HG03097 (cell line): ENCODE results near the gene NELFB.

Source experiments
- ATAC-seq: cut with Tn5 transposase; IDR thresholded peaks from one replicate; pipeline ENCODE4 v1.9.1; 2021; ENCODE audit not compliant: unreplicated experiment, low FRiP score

Gene NELFB

GRCh38 chr9:137223078-137223970 lies 31.8 kb upstream of the NELFB start:
- ATAC-seq: peak; percentile 72

DNA sequence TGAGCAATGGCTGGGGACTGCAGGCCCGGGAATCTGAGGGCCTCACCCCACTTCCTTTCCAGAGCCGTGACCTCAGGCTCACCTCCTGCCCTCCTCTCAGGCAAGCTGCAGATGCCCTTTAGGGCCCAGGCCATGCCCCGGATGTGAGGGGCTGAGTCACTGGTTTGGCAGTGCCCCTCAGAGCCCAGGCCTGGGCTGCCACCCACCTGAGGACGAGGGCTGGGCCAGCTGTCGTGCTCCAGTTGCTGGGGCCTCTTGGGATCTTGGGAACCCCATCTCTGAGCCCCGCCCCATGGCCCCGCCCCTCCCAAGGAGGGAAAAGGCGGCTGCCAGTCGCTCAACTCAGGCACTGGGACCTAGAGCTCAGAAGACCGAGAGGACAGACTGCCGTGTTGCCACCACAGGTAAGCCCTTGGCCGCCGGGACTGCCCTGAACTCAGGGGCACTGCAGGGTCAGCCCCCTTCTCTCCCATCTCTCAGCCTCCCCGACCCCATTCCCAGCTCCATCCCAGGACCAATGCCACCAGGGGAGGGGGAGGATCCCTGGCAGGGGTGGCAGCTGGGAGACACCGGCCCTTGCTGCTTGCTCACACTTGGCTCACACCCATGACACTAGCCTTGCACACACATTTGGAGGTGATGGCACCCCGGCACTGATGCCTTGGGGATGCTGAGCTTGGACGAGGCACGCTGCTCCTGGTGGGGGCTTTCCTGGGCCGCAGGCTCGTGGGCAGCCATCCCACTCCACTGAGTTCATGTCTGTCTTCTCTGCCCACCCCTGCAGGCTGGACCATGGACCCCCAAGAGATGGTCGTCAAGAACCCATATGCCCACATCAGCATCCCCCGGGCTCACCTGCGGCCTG lies 30.1 kb upstream of the NELFB start, which contains the start of gene CYSRT1:
CYSRT1 (plus strand) TSS at position 345 of the 865 bp plus-strand sequence; CDS start at position 793, 448 bp downstream.
- no peak for ATAC-seq

DNA sequence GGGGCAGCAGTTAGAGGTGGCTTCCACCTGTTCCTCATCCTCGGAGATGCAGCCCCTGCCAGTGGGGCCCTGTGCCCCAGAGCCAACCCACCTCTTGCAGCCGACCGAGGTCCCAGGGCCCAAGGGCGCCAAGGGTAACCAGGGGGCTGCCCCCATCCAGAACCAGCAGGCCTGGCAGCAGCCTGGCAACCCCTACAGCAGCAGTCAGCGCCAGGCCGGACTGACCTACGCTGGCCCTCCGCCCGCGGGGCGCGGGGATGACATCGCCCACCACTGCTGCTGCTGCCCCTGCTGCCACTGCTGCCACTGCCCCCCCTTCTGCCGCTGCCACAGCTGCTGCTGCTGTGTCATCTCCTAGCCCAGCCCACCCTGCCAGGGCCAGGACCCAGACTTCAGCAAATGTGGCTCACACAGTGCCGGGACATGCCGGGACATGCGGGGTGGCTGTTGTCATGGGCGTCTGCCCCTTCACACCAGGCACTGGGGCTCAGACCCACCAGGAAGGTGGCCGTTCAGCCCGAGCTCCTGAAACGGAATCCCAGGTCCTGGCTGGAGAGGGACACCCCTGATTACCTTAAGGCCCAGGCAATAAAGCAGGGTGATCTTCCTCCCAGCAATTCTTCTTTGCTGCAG lies 29.3 kb upstream of the NELFB start:
- no peak for ATAC-seq

DNA sequence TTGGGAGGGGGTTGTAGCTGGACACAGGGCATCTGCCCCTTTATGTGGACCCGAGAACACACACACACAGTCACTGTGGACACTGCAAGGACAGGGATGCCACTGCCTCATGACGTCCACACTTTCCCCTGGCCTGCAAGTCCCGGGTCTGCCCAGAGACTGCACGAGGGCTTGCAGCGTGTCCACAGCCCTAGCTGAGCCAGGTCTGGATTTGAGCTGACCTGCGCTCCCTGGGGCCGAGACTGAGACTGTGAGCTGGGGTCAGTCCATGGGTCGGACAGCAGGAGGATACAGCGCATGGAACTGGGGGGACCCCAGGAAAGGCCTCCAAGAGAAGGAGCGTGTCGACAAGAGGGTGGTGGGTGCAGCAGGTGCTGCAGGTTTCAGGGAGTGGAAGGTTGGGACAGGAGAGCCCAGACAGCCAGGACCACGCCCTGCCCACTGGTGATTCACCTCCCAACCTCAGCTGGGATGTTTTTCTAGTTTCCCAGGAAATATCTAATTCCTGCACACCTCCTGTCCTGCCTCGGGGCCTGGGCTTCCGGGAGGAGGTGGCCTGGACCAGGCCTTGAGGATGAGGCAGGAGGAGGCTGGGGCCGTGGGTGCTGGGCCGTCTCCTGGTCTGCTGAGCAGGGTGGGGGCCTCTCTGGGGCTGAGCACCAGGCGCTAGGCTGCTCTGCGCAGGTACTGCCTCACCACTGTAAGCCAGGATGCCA lies 28.6 kb upstream of the NELFB start:
- ATAC-seq: no peak

GRCh38 chr9:137227054-137227852 lies 27.9 kb upstream of the NELFB start, which contains the start of gene RNF224:
RNF224 (plus strand) TSS chr9:137227502; CDS start chr9:137228336, 834 bp downstream.
- ATAC-seq: no peak

GRCh38 chr9:137227853-137228505 lies 27.1 kb upstream of the NELFB start:
- no peak for ATAC-seq

GRCh38 chr9:137228506-137228967 lies 26.6 kb upstream of the NELFB start:
- no peak for ATAC-seq

GRCh38 chr9:137228968-137229896 lies 25.9 kb upstream of the NELFB start:
- ATAC-seq: no peak

DNA sequence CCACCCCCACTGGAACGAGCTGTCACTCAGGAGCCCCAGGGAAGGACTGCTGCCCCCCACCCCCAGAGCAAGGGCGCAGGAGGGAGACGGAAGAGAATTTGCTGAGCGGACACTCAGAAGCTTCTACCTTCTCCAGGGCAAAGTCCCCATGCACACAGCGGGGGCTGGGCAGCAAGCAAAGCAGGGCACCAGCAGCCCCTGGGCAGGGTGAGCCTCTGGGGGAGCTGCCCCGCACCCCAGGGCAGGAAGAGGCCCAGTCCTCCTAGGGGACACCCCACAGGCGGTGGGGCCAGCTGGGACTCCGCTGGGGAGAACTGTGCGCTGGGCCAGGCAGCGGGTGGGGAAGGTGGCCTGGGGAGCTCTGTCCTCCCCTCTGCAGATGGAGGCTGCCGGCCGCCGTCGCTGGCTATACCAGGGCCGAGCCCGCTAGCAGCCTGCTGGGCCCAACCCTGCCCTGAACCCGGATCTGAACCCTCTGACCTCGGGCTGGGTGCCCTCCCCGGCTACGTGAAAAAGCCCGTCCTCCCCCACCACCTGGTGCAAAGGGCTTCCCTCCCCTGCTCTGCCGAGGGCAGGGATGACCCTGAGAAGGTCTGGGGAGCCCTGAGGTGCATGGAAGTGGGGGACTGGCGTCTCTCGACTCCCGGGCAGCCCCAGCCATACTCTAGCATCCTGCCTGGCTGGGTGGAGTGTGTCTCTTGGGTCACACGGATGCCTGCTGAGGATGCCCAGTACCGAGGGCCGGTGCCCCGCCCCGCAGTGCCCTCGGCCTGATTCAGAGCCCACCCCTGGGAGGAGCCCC lies 25.0 kb upstream of the NELFB start:
- no peak for ATAC-seq

DNA sequence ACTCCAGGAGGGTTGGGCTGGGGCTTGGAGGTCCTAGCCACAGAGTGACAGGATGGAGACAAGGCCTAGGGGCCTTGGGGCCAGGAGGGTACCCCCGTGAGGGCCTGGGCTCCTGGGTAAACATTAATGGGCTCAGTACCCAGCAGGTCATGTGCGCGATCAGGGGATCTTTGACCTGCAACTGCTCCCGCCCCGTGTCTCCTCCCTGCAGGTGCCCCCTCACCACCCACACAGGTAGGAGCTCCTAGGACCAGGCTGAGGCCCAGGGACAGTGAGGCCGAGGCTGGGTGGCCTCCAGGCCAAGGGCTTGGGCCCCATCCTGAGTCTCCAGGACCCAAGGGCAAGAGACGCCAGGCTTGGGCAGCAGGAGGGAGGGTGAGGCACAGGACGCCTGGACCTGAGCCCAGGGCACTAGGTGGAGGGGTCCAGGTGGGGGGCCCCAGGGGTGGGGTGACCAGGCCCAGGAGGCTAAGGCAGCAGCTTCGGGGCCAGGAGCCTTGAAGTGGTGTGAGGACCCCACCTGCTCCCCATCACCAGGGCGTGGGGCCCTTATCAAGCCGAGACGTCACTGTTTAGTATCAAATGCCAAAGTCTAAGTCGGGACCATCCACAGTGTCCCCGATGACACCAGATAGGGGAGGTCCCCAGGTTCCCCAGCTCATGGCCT lies 24.3 kb upstream of the NELFB start, which contains the start of gene SLC34A3:
SLC34A3 (plus strand) TSS at position 197 of the 667 bp plus-strand sequence. CDS start 802 bp downstream, outside the sequence.
- ATAC-seq: no peak

DNA sequence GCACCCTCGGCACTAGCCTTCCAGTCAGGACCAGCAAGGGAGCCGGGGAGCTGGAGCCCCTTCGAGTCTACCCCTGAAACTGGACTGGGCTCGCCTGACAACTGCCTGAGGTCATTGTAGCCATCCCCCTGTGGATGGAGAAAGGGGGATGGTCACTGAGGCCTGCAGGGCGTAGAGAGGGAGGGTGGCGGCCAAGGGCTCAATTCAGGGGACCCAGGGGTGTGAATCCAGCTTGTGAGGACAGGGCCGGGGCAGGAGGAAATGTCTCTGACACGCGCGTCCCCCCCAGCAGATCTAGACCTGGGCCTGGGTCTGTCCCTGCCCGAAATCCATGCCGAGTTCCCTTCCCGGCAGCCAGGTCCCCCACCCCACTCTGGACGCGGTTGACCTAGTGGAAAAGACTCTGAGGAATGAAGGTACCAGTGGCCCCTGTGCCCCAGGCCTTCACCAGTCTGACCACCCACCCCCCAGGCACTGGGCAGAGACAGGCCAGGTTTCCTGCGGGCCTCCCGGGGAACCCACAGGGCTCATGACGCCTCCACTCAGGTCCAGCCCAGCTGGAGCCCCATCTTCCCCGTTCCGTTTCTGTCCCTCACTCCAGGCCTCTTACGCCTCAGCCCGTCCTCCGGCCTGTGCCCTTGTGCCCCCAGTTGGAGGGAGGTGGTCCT lies 23.6 kb upstream of the NELFB start:
- ATAC-seq: no peak

GRCh38 chr9:137232101-137232500 lies 23.0 kb upstream of the NELFB start:
- ATAC-seq: no peak

DNA sequence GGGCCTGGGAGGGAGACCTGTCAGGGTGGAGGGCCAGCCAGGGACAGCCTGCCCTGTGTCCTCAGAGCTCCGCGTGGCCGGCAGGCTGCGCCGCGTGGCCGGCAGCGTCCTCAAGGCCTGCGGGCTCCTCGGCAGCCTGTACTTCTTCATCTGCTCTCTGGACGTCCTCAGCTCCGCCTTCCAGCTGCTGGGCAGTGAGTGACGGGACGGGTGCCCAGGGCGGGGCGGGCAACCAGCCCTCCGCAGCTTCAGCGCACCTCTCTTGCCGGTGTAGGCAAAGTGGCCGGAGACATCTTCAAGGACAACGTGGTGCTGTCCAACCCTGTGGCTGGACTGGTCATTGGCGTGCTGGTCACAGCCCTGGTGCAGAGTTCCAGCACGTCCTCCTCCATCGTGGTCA lies 22.6 kb upstream of the NELFB start:
- no peak for ATAC-seq

DNA sequence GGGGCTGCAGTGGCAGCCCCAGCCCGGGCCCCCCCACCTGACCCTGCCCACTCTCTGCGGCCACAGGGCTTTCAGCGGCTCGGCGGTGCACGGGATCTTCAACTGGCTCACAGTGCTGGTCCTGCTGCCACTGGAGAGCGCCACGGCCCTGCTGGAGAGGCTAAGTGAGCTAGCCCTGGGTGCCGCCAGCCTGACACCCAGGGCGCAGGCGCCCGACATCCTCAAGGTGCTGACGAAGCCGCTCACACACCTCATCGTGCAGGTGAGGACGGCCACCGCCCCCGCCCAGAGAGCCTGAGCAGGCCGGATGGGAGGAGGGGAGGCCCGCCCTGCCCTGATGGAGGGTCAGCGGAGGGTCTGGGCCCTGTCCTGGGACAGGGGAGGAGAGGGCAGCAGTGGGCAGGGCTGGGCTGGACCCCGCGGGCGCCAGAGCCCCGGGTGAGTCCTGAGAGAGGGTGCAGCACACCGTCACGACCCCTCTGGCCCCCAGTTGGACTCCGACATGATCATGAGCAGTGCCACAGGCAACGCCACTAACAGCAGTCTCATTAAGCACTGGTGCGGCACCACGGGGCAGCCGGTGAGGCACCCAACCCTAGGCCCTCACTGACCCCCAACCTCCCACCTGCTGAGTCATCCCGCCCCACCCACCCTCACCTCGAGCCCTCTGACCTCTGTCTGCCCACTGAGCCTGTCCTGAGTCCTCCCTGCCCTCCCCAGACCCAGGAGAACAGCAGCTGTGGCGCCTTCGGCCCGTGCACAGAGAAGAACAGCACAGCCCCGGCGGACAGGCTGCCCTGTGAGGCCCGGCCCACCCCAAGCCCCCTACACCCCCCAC lies 21.8 kb upstream of the NELFB start:
- no peak for ATAC-seq
